Skin of body (tissue), 3 donors: Measurements from ENCODE around the gene NAT10. TPM values are rescaled to one million over a fixed set of nuclear protein-coding genes. Genes with fewer than 3 reads are reported as not detected.

ENCODE experiments used
- DNase-seq: peaks from one replicate; lab custom pipeline; 2025; lab: John Stamatoyannopoulos, UW
- small RNA-seq: library from RNA; depleted of rRNA; stranded (forward); fragments of <200 nt; gene quantifications from one replicate; pipeline ENCODE3, GENCODE V24; 2014; ENCODE audit warnings: low replicate concordance
- total RNA-seq: library from RNA; depleted of rRNA; stranded (reverse); fragments of >200 nt; gene quantifications from one replicate; pipeline ENCODE4 v1.2.3, GENCODE V29; 2014

The NAT10 gene
- total RNA-seq, 1 donor from 2014 or later, result 19.4 TPM

DNA sequence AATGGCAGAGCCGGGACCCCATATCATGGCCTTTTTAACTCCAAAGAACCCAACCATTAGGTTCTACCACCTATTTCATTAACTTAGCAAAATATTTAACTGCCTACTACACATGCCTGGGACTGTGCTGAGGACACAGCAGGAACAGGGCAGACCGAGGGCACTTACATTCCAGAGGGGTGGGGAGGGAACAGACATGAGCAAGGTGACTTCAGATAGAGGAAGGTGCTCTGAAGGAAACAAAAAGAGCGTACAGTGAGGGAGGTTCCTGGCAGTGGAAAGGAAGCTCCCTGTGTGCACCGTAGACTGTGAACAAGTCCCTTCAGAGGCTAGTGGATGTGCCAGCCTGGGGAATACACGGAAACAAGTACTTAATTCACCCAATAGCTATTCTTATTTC, 82.8 kb downstream of the NAT10 start:
- DNase-seq, result no peak

DNA sequence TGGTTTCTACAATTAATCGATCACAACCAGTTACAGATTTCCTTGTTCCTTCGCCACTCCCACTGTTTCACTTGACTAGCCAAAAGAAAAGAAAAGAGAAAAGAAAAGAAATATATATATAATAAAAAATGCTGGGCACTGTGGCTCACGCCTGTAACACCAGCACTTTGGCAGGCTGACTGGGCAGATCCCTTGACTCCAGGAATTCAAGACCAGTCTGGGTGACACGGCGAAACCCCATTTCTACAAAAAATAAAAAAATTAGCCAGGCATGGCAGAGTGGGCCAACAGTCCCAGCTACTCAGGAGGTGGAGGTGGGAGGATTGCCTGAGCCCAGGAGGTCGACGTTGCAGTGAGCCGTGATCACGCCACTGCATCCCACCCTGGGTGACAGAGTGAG, 83.8 kb downstream of the NAT10 start:
- DNase-seq, result no peak

DNA sequence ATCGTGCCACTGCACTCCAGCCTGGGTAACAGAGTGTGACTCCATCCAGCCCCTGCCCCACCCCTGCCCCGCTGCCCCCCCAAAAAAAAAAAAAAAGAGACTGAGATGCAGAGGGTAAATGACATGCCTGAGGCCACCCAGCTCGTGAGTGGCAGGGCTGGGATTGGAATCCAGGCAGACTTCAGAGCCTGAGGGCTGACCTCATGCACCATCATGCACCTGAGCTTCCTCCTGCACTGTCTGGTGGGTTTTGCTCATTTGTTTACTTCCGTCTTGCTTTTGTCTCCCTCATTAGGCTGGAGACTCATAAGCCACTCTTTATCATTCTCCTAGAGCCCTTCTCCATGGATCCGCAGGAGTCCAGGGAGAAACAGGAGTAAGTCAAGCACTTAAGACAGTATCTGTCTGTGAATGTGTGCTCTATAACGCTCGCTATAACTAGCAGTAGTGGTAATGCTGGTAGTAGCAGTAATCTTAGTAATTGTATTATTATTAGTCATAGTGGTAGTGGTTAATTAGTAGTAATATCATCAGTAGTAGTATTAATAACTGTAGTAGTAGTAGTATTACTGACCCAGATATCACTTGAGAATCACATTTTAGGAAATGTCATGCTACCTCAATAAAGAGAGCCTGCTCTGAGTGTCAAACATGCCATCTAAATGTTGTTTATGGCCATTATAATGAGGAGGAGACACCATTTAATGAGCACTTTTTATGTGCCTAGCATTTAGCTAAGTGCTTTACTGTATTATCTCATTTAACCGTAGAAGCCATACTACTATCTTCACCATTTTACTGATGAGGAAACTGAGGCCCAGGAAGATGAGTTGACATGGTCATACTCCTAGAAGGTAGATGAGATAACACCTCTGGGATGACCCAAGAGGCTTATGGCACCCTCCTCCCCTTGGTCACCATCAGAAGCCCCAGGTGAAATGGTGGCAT, 85.0 kb downstream of the NAT10 start:
- no peak for DNase-seq

DNA sequence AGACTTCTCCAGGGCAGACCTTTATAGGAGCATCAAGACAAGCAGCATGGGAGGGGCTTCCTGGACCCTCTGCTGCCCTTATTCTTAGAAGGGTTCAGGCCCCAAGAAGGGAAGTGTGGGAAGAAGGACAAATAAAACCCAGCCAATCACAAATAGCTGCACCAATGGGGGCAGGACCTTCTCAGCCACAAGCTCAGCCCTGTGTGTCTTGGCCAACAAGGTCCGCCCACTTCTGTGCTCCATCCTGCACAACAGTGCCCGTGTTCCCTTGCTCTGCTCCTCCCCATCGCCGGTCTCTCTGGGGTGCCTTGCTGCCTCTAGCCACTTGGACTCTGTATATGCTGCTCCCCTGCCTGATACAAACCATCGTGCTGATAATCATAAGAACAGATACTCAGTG, 86.1 kb downstream of the NAT10 start:
- DNase-seq, result no peak

DNA sequence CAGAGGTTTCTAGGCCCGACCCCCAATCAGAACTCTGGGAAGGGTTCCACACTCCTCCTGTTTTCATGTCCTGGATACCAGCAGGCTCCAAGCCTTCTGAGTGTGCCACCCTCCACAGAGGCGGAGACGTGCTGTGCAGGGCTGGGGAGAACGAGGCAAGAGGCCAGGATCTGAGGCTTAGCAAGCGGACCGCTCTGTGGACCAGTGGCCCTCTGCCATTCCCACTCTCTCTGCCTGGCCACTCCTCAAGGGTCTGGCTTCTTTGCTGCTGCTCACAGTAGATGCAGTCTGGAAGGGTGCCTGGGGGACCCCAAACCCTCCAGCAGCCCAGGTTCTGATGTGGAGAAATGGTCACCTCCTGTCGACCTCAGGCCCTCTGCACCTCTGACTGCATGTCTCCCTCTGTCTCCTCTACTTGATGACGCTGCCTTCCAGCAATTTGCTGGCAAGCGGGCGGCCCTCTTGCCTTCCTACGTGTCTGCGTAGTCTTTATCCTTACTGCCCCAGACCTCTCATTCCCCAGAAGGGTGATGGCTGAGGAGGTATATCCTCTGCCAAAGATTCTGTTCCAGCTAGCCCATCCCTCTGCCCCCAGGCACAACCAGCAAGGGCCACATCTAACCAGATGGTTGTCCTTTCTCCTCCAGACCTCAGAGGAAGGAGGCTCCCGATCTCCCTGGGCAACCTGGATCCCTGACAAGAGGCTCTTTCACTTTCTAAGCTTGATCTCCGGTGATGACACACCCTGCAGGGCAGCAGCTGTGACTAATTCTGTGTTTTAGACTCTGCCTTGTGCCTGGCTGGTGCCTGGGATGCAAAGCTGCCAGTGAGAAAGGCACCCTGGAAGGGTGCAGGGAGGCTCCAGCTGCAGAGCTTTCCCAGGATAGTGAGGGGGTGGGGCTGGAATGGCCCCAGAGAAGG, 87.3 kb downstream of the NAT10 start:
- DNase-seq, result peak; percentile 23

DNA sequence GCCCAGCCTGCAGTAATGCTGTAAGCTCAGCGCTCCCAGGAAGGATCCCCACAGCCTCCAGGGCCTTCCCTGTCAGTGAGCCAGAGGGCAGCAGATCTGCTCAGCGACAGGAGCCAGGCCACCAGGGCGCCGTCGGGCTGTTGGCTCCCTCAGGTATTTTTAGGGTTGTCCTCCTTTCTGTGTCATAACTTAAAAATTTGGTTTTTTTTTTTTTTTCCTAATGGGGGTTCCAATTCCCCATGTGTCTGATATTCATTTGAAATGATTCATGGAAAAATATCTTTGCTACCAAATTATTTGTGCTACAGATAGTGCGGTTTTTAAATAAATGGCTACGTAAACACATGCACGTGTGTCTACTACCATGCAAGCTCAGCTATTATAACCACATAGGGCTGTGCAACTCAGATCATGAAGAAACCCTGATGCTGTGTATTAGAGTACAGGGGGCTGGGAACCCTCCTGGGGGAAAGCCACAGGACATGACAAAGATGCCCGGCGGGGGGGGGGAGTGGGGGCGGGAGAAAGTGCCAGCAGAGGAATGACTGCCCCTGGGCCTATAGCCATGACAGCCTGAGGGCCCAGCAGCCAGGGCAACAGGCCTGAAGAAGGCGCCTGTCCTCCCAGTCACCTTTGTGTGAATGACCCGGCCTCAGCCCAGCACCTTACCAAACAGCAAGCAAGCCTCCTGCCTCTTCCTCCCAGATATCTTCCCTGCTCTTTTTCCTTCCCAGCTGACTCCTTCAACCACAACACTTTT, 89.3 kb downstream of the NAT10 start:
- DNase-seq, result no peak

Small RNA genes within 50 kb of the gene (small RNA-seq; reads per million reads assigned to genes)
- not detected for gene RF00019

Other genes with a start within 250 kb of the NAT10 start
- gene LMO2, start 213.6 kb upstream of the NAT10 start, total RNA-seq, result 15.2 TPM
- gene CAPRIN1, start 53.9 kb upstream of the NAT10 start, total RNA-seq, result 162 TPM